GM12872 (cell line): Measurements from ENCODE around the gene GADL1.

Experiments used
- TF ChIP-seq, protein P1 (sequence below): IDR thresholded peaks from 3 replicates; pipeline ENCODE4 v1.5.1; 2011; ENCODE audit warnings: low read depth, mild to moderate bottlenecking, low read length, moderate library complexity; ENCODE audit not compliant: insufficient read depth

GADL1 gene

DNA sequence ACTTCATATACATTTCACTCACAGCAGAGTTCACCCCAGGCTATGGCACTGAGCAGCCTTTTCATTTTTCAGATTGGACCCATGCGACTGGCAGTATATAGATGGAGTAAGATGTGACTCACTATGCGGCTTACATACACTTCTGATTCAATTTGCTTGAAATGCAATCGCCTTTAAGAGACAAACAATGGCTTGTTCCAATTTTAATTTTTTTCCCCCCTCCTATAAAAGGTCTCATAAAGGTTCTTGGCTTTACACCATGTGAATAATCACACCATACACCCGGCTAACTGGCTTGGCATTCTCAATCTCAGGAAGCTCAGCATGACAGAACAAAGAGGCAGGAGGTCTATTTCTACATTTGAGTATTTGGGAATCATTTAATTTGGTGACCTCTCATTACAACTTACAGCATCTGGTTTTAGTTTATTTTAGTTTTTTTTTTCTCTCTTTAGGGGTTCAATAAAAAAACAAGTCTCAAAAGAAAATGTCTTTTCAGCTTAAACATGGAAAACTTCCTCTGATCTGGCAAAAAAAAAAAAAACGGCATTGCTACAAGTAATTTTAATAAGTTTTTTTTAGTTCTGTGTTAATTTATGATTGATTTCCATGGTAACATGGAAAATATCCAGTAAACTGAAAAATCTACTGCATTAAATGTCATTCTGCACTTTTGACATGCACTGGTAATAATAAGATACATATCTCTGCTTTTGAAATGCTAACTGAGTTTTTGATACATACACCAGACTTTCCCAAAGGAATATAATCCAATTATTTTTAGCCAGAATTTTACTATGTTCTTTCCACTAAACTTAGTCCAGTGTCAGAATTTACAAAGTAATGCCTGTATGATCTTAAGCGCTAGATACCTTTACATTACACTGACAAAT, 38.8 kb downstream of the GADL1 start:
- TF ChIP-seq, protein P1, sequence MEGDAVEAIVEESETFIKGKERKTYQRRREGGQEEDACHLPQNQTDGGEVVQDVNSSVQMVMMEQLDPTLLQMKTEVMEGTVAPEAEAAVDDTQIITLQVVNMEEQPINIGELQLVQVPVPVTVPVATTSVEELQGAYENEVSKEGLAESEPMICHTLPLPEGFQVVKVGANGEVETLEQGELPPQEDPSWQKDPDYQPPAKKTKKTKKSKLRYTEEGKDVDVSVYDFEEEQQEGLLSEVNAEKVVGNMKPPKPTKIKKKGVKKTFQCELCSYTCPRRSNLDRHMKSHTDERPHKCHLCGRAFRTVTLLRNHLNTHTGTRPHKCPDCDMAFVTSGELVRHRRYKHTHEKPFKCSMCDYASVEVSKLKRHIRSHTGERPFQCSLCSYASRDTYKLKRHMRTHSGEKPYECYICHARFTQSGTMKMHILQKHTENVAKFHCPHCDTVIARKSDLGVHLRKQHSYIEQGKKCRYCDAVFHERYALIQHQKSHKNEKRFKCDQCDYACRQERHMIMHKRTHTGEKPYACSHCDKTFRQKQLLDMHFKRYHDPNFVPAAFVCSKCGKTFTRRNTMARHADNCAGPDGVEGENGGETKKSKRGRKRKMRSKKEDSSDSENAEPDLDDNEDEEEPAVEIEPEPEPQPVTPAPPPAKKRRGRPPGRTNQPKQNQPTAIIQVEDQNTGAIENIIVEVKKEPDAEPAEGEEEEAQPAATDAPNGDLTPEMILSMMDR, result no peak

DNA sequence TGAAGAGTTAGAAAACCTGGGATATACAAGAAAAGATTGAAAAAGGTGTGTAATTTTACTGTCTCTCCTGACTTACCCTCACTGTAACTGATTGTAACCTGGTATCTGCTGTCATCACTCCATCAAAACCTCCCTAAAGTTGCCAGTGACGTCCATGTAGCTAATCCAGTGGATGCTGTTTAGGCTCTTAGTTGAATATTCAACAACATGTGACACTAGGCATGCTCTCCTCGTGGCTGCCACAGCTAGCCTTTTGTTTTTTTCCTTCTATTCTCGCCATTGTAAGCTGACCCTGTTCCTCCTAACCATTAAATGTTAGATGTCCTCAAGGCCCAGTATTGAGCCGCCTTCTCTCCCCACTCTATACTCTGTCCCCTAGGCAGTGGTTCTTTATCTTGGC, 41.6 kb downstream of the GADL1 start:
- TF ChIP-seq, protein P1, result no peak

DNA sequence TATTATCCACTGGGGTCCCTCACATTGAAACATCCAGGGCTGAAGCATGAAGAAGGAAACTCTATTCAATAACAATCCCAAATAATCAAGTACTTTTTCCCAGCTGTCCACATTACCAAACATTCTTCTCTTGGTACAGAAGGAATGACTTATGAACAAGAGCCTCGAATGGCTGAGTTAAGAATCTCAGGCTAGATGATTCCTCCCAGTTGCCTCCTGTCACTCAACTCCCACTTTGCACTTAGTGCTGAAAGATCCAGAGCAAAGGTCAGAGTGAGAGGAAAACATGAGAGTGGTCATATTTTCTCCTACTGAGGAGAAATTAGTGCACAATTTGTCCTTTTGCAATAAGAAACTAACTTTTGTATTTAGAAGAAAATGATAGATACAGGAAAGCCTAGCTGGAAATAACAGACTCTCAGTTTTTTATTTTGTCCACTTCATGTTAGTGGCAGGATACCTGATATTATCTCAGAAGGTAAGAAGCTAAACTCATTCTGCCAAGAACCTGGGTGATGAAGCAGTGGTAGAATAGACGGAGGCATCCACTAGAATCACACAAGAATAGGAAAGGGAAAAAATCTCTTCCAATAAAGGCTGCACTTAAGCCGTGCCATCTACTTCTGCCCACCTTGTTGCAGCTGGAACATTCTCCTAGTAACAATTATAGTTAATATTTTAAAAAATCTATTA, 46.2 kb downstream of the GADL1 start:
- TF ChIP-seq, protein P1, result no peak

DNA sequence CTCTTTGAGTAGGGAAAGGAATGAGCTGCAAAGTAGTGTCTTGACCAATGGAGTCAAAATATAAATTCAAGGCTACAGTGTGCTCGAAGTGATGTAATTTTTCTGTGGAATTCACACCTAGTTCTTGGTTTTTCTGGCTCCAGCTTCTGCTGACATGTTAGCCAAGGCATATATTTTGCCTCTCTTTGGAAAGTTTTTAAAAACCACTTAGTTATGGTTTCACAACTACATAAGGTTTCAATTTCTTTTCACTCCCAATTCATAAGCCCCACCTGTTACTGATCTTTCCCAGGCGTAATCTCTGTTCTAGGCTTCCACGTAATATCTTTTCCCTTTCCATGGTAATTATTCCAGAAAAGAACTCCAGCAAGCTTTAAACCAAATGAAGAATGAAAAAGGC, 46.9 kb downstream of the GADL1 start:
- TF ChIP-seq, protein P1, result no peak

DNA sequence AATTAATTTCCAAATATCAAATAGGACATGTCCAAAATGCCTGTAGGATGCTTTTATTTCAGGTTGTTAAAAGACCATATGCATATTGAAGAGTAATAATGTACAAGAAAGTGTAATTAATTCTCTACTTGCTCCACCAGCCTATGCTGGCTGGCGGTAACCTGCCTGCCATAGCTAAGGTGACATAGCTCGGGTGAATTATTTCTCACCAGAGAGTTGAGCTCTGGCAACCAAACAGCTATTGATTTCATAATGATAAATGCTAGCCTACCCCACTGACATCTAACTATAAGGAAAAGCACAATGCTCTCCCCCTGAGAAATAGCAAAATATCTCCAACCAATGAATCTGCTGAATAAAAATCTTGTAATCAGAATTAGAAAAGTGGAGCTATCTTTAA, 48.9 kb downstream of the GADL1 start:
- TF ChIP-seq, protein P1, result no peak

DNA sequence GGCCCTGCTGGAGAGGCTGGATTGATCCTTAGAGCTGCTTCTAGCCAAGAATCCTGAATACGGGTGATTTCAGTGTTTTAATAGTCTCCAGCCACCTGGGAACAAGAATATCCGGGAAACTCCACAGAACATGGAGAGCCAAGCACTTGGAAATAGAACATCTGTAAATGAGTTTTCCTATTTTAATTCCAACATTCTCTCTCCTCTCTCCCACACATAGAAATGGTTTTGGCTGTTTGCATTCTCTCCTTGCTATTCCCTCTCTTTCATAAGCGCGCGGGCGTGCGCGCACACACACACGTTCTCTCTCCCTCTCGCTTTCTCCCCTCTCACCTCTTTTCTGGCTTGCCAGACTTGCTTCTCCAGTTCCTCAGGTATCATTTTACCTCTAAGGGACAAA, 50.6 kb downstream of the GADL1 start:
- TF ChIP-seq, protein P1, result no peak

DNA sequence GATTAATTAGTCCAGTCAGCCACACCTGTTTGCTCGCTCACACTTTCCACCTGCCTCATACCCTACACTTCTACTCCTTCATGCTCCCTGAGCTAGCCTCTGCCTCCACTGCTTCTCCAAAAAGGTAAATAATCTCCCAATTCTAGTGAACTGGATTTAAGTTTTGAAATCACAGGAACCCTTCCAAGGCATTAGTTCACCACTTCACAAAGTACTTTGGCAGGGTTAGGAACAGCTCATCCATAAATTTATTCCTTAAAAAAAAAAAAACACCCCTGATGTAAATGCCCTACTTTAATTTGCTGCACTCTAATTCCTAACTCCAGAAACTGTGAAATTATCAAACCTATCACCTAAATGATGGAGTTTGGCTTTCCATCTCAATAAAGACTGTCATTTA, 58.3 kb downstream of the GADL1 start:
- TF ChIP-seq, protein P1, result no peak
